Mucosa of gallbladder (tissue), 1 donor: ENCODE data around the gene CERS6. TPM values are rescaled to one million over a fixed set of nuclear protein-coding genes. Genes with fewer than 3 reads are reported as not detected.
A peak's percentile ranks its signal among the peaks of the same experiment; 100 is the strongest.
"Not testable (repeated sequence)": the region's sequence is repeated elsewhere in the genome, so short reads cannot be mapped to it uniquely, and the experiment has no call there.

Experiments
- DNase-seq: peaks from one replicate; pipeline ENCODE4 v3.0.0-alpha.2; 2020; ENCODE audit warnings: low spot score
- total RNA-seq: library from RNA; stranded (reverse); gene quantifications from one replicate; pipeline ENCODE4 v1.2.1, GENCODE V29; 2021
- donor health status: DM: no; HTN: no; CAD: no.

Gene CERS6
- total RNA-seq, 1 donor from 2014 or later: 22.4 TPM

DNA sequence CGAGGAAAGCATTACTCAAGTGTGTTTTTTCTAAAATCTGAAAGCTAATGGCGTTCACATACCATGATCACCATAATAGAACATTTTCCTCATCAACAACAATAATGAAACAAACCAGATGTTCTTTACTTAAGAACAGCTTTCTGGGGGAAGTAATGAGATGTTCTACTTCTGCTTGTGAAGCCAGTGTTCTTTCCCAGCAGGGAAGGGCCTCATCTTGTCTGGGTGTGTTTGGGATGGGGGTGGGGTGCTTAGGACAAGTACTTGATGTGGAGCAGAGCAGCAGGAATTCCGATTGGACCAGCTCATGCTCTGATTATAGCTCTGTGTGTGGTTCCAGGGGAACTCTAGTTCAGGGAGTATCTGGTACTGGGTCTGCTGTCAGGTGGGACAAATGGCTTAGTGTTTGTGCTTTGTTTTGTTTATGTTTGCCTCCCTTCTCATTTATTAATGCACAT lies 183.4 kb downstream of the CERS6 start:
- peak; percentile 49 for DNase-seq

- no peak for DNase-seq
These were observed 184.0 kb downstream of the CERS6 start for GRCh38 chr2:168640039-168640438.

DNA sequence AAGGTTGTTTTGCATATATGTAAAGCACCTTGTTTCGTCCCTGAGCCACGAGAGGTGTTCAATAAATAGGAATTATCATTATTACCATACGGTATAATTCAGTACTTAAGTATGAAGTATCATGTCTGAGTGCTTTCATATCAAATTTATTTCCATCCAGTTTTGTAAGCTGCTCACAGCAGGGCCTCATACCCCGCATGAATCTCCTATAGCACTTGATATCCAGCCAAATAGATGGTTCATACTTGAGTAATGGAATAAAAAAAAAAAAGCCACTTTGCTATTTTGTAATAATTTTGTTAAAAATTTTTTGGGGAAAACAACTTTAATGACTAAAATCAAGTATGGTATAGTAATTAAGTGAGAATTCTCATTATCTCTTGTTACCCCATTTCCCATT lies 185.6 kb downstream of the CERS6 start:
- DNase-seq: no peak

- DNase-seq: no peak
These were observed 186.8 kb downstream of the CERS6 start for GRCh38 chr2:168642873-168643272.

DNA sequence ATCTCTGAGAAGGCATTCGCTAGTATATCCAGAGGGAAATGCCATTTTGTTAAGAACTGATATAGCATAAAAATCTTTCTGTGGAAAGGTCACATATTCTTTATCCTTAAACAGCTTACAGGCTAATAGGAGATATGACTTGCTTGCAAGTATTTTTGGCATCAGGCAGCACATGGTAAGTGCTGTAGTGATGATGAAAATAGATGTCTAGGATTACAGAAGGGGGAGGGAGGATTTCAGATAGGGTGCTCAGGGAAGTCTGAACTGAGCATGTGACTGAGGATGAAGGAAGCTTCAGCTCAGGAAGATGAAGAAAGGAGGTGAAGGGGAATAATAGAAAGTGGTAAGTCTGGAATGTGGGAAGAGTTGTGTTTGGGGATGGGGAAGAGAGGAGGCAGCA lies 187.9 kb downstream of the CERS6 start:
- DNase-seq: no peak

DNA sequence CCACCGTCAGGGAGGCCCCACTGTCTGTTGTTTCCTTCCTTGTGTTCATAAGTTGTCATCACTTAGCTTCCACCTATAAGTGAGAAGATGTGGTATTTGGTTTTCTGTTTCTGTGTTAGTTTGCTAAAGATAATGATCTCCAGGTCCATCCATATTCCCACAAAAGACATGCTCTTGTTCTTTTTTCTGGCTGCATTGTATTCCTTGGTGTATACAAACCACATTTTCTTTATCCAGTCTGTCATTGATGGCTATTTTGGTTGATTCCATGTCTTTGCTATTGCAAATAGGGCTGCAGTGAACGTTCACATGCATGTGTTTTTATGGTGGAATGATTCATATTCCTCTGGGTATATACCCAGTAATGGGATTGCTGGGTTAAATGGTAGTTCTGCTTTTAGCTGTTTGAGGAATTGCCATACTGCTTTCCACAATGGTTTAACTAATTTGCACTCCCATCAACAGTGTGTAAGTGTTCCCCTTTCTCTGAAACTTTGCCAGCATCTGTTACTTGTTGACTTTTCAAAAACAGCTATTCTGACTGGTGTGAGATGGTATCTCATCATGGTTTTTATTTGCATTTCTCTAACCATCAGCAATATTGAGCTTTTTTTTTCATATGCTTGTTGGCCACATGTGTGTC lies 189.7 kb downstream of the CERS6 start:
- DNase-seq: no peak

DNA sequence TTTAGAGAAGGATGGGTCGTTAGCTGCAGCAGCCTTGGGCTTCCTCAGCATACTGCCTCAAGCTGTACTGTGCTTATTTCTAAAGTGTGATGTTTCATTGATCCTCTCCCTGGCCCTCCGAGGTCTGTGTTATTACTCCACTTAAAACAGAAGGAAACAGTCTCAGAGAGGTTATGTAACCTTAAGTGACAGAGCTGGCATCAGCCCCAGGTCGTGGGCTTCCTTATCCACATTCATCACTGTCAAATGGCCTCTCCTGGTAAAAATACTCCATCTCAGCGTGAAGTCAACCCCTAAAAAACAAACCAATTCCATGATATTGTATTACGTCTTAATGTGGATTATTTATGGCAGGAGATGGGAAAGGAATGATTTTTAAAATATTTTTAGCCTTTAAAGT lies 193.0 kb downstream of the CERS6 start:
- DNase-seq: no peak

- DNase-seq: no peak
These were observed 193.5 kb downstream of the CERS6 start for GRCh38 chr2:168649562-168649961.

GRCh38 chr2:168650139-168650538 lies 194.1 kb downstream of the CERS6 start:
- no peak for DNase-seq

DNA sequence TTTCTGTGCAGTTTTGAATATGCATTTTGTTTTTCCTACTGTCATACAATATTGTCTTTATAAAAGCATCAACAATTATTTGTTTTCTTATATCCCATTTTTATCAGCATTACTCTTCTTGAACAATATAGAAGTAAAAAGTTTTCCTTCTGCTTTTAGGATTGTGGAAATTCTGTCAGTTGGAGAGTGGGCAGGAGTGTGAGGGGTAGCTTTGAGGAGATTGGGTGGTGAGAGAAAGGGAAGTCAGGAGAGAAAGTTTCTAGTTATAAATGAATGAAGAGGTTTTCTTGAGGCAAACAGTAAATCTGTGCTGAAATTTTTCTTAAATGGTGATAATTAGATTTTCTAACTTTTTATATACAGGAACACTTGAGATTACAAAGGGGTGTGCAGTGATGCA lies 194.7 kb downstream of the CERS6 start:
- no peak for DNase-seq

DNA sequence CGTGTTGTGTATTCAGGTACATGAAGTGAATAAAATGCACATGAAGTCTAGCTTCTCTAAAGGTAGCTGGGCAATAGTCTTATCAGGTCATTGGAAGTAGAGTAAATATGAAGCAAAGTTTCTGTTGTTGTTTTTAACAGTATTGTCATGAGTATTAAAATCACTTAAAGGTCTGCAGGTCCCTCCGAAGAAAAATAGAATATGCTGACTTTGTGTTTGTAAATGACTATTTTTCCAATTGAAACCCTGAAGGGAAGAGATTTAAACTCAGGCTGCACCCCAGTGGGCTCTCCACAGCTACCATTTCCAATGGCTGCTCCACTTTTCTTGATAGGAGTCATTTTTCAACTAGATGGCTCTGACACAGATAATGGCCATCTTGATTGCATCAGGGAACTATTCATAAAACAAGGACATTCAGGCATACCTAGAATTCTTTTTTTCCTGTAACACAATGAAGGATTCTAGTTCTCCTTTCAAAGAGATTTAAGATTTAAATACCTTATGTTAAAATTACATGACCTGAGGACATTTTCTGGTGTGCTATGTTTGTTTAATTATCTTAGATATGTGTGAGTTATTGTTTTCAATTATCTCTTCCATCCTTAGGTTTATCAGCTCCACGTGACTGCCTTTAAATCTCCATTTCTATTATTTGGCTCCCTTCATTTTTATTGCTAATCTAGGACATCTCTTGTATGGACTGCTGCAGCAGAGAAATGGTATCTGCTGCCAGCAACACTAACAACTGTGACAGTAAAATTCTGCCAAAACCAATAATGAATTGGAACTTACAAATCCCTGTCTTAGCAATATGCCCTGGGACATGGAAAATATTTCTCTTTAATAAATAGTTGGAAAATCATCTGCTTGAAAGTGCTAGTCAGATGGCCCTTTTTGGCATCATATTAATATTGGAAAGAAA lies 197.2 kb downstream of the CERS6 start:
- DNase-seq: no peak

DNA sequence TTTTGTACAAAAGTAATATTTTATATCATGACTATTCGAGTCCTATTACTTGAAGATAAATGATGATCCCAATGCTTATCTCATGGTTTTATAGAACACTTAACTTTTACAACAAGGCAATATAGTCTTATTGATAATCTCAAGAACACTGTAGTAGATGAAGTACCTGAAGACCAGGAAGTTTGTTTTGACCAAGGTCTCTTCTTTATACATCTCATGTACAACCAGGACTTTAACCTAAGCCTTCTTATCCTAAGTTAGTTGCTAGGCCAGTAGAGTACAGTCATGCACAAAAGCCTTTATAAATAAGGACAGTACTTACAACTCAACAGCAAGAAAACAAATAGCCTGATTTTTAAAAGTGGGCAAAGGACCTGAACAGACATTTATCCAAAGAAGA lies 198.6 kb downstream of the CERS6 start:
- no peak for DNase-seq

- no peak for DNase-seq
These were observed 199.1 kb downstream of the CERS6 start for GRCh38 chr2:168655207-168655606.

- not testable (repeated sequence) for DNase-seq
These were observed 201.3 kb downstream of the CERS6 start for GRCh38 chr2:168657378-168657777.

GRCh38 chr2:168658706-168659105 lies 202.6 kb downstream of the CERS6 start:
- no peak for DNase-seq

DNA sequence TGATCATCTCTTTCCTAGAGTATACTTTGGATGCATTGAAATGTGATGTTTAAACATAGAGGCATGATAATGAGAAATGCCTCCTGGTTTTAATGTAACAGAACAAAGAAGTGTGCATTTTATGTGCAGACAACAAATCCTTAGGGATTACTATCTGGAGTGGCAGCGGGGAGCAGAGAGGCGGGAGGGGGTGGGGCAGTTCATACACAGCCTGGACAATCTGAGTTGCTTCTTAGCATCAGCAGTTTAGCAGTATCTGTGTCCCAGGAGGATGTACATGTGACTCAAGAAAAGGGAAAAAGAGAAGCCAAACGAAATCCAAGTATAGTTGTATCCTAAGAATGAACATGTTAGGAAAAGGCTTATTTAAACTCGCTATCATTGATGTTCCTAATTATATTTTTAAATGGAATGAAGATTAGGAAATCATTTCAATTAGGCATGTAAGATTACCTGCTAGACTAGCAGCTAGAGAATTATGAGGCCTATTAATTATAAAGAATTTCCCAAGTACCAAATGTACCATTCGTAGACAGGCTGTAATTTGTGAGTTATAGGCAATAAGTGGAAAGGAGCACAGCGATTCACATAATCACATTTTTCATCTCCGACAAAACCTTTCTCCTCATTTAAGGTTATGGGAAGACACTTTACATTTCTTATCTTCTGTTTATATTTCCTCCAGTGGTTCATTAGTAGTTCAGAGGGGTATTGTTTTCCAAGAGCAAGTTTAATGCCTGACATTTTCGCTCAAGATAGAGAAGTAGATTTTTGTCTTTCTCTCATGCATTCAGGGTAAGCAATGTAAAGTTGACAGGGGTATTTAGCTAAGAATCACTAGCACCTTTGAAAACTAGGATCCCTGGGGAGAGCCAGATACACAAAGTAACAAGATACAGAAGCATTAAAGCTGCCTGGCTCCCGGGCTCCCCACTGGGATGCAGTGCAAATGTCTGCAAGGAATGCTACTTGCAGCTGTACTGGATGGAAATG lies 205.1 kb downstream of the CERS6 start:
- DNase-seq: no peak

- no peak for DNase-seq
These were observed 205.8 kb downstream of the CERS6 start for GRCh38 chr2:168661863-168662256.

DNA sequence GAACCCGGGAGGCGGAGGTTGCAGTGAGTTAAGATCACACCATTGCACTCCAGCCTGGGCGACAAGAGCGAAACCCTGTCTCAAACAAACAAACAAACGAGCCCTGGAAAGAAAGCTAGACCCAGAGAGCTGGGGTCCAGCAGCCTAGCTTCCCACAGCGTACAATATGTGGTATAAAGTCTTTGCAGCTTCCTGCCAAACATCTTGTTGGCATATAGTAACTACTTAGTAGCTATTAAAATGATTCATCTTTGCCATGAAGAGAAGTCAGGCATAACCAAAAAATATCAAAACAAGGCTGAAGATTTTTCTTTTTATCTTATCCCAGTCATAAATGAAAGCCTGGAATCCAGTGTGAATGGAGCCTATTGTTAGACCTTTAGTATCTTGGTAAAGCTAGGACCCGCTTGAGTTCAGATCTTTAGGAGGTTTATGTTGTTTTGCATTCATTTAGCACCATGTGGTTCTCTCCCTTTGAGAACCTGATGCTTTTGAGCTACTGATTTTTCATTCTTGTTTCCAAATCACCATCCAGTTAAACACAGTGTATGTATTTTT lies 206.7 kb downstream of the CERS6 start:
- DNase-seq: no peak

DNA sequence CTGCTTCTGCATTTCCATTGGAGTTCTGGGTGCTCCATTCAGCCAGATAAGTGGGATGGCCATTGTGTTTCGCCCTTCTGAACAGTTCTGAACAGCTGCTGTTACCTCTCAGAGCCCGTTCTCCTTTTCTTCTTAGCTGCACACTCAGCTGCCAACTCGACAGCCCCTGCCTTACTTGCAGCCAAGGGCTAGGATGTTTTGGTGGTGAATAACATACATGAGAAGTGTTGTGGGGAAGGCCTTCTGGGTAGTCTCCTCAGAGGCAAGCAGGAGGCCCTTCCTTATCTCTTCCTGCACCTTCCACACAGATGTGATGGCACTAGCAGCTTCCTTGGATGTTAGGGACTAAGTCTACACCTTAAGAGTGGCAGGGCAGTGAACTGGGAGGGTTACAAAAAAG lies 207.9 kb downstream of the CERS6 start:
- no peak for DNase-seq

GRCh38 chr2:168664715-168665114 lies 208.6 kb downstream of the CERS6 start:
- not testable (repeated sequence) for DNase-seq

GRCh38 chr2:168666339-168666738 lies 210.3 kb downstream of the CERS6 start:
- DNase-seq: no peak

GRCh38 chr2:168667156-168667555 lies 211.1 kb downstream of the CERS6 start:
- no peak for DNase-seq
